ENCODE results near the gene SRPK2.

DNA sequence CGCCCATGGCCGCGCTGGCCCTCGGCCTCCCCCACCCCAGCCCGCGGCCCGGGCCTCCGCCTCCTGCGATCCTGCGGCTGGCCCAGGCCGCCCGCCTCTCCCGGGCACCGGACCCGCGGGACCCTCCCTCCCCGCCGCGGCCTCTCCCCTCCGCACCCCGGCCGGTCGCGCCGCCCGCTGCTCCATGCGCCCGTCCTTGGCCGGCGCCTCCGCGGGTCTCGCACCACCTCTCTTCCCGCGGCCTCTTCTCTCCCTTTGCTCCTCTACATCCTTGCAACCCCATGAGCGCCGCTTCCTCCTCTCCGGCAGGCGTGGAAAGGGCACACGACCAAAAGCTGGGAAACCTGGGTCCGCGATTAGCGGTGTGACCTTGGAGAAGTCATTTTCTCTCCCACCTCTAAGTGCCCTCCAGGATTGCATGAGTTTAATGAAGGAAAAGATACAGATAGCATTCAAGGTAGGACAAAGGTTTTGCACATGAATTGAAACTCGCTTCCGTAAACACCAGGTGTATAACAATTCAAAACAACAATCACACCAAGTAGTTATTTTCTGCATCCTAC, 448 bp upstream of the SRPK2 start:
- TF ChIP-seq, protein P1, sequence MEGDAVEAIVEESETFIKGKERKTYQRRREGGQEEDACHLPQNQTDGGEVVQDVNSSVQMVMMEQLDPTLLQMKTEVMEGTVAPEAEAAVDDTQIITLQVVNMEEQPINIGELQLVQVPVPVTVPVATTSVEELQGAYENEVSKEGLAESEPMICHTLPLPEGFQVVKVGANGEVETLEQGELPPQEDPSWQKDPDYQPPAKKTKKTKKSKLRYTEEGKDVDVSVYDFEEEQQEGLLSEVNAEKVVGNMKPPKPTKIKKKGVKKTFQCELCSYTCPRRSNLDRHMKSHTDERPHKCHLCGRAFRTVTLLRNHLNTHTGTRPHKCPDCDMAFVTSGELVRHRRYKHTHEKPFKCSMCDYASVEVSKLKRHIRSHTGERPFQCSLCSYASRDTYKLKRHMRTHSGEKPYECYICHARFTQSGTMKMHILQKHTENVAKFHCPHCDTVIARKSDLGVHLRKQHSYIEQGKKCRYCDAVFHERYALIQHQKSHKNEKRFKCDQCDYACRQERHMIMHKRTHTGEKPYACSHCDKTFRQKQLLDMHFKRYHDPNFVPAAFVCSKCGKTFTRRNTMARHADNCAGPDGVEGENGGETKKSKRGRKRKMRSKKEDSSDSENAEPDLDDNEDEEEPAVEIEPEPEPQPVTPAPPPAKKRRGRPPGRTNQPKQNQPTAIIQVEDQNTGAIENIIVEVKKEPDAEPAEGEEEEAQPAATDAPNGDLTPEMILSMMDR (IDR thresholded peaks at IDR 0.05) = no peak
- TF ChIP-seq POLR2A (IDR thresholded peaks at IDR 0.05) (no peak), POLR2AphosphoS5 (IDR thresholded peaks at IDR 0.05) (no peak)

Data from suprapubic skin (tissue), 4 donors.